GM19099 (cell line): ENCODE data around the gene CCDC102B.

Experiments used
- POLR2A ChIP-seq: IDR thresholded peaks from 3 replicates; pipeline ENCODE4 v1.6.1; 2011; ENCODE audit warnings: low read depth; ENCODE audit not compliant: insufficient read length; ENCODE audit errors: extremely low read depth

The CCDC102B gene

GRCh38 chr18:68843473-68844089 lies 45.7 kb downstream of the CCDC102B start:
- no peak for TF ChIP-seq POLR2A

- no peak for TF ChIP-seq POLR2A
Measured at GRCh38 chr18:68847219-68847837, 49.4 kb downstream of the CCDC102B start.

GRCh38 chr18:68848242-68848641 lies 50.4 kb downstream of the CCDC102B start:
- no peak for TF ChIP-seq POLR2A

- TF ChIP-seq POLR2A = no peak
Measured at GRCh38 chr18:68854786-68855391, 57.0 kb downstream of the CCDC102B start.

GRCh38 chr18:68855491-68855890 lies 57.6 kb downstream of the CCDC102B start:
- TF ChIP-seq POLR2A = no peak

- no peak for TF ChIP-seq POLR2A
Measured at GRCh38 chr18:68861365-68861764, 63.5 kb downstream of the CCDC102B start.

- no peak for TF ChIP-seq POLR2A
Measured at GRCh38 chr18:68865021-68865420, 67.1 kb downstream of the CCDC102B start.

- TF ChIP-seq POLR2A = no peak
Measured at GRCh38 chr18:68865503-68865902, 67.6 kb downstream of the CCDC102B start.

GRCh38 chr18:68873003-68873402 lies 75.1 kb downstream of the CCDC102B start:
- TF ChIP-seq POLR2A = no peak

- TF ChIP-seq POLR2A = no peak
Measured at GRCh38 chr18:68874361-68874760, 76.5 kb downstream of the CCDC102B start.

- TF ChIP-seq POLR2A = no peak
Measured at GRCh38 chr18:68887410-68887809, 89.5 kb downstream of the CCDC102B start.

- TF ChIP-seq POLR2A = no peak
Measured at GRCh38 chr18:68893354-68893753, 95.5 kb downstream of the CCDC102B start.

- TF ChIP-seq POLR2A = no peak
Measured at GRCh38 chr18:68897286-68897685, 99.4 kb downstream of the CCDC102B start.

- TF ChIP-seq POLR2A = no peak
Measured at GRCh38 chr18:68909579-68909978, 111.7 kb downstream of the CCDC102B start.

- TF ChIP-seq POLR2A = no peak
Measured at GRCh38 chr18:68915061-68915460, 117.2 kb downstream of the CCDC102B start.

GRCh38 chr18:68916734-68917133 lies 118.9 kb downstream of the CCDC102B start:
- no peak for TF ChIP-seq POLR2A
